Esophagus squamous epithelium (tissue), 5 donors: ENCODE results near the gene PGBD5. TPM values are rescaled to one million over a fixed set of nuclear protein-coding genes. Genes with fewer than 3 reads are reported as not detected.
"Not testable (repeated sequence)": the region's sequence is repeated elsewhere in the genome, so short reads cannot be mapped to it uniquely, and the experiment has no call there.

Source experiments
- DNase-seq: peaks from one replicate; lab custom pipeline; 2025; lab: John Stamatoyannopoulos, UW
- H3K27ac ChIP-seq, 4 donors: fragments of 200-600 bp; sonication (generic); one replicate each; pipeline ENCODE4 v1.5.1; 2016 to 2019; ENCODE audit warnings: mild to moderate bottlenecking in 1 of 4
- H3K27me3 ChIP-seq, 4 donors: fragments of 200-600 bp; sonication (generic); 1 replicate in 3 of 4; 2 replicates in 1 of 4; pipeline versions ENCODE4 v1.5.1 to v1.6.0; 2017 to 2021; ENCODE audit warnings: antibody characterized with exemption in 1 of 4
- H3K36me3 ChIP-seq, 3 donors: fragments of 200-600 bp; sonication (generic); one replicate each; pipeline ENCODE4 v1.5.1; 2016 to 2019
- H3K4me1 ChIP-seq, 3 donors: fragments of 200-600 bp; sonication (generic); one replicate each; pipeline ENCODE4 v1.5.1; 2017 to 2019
- H3K4me3 ChIP-seq, 4 donors: fragments of 200-600 bp; sonication (generic); 1 replicate in 3 of 4; 2 replicates in 1 of 4; pipeline ENCODE4 v1.5.1; 2016 to 2019; ENCODE audit warnings: mild to moderate bottlenecking in 2 of 4, moderate library complexity in 1 of 4
- H3K9me3 ChIP-seq, 3 donors: fragments of 200-600 bp; sonication (generic); one replicate each; pipeline ENCODE4 v1.5.1; 2016 to 2019
- CTCF ChIP-seq, 6 experiments: fragments of 450-650 bp in 4 of 6; fragments of 200-600 bp in 2 of 6; sonication (generic) in 2 of 6; IDR thresholded peaks; one replicate each; pipeline ENCODE4 v1.5.1; 2016 to 2019; ENCODE audit warnings: antibody characterized with exemption in 6 of 6, mild to moderate bottlenecking in 4 of 6, moderate library complexity in 4 of 6
- POLR2A ChIP-seq, 4 donors: fragments of 450-650 bp; IDR thresholded peaks; one replicate each; pipeline ENCODE4 v1.6.1; 2017; ENCODE audit warnings: antibody characterized with exemption in 4 of 4, mild to moderate bottlenecking in 4 of 4, moderate library complexity in 3 of 4
- WGBS, 2 donors: methylation state at CpG; one replicate each; pipeline ENCODE4 v1.1.5; 2018; 5-methylcytosine and 5-hydroxymethylcytosine counted together
- intact Hi-C: fragments of 100-400 bp; cut with DNase I; formaldehyde crosslinking; loops from one replicate; pipeline ENCODE4 v1.15.0; 2022
- total RNA-seq, 4 donors: library from RNA; depleted of rRNA; stranded (reverse); fragments of >200 nt; gene quantifications; one replicate each; pipeline ENCODE4 v1.1.0, GENCODE V29; 2016
- donor health status: DM: yes; HTN: yes; CAD: no.

The PGBD5 gene
- total RNA-seq, 4 donors from 2014 or later, result under 0.01 to 6.1 (median 3.0) TPM

- intact Hi-C loops, result no loop called here
- Histone ChIP-seq H3K27ac (no peak overlapping the region), H3K36me3 (no peaks in the 10 kb centered on the region), H3K4me3 (no peak overlapping the region), H3K27me3 (peaks cover 0 to 48% (median 0%) of the 10 kb centered on the region in 4 donors), H3K9me3 (no peaks in the 10 kb centered on the region), H3K4me1 (no peaks in the 10 kb centered on the region)
- DNase-seq, result no peak
- 72 to 89% methylated on average over 4 of the region's 4 CpGs for WGBS, 2 donors
- TF ChIP-seq CTCF (IDR thresholded peaks at IDR 0.05), result no peak
- TF ChIP-seq POLR2A (IDR thresholded peaks at IDR 0.05), result no peak
Measured at GRCh38 chr1:230414694-230415093, 11.4 kb downstream of the PGBD5 start.

GRCh38 chr1:230414102-230414501, 12.0 kb downstream of the PGBD5 start:
- intact Hi-C loops, result no loop called here
- no peak overlapping the region for H3K27ac ChIP-seq

GRCh38 chr1:230413061-230413460, 13.1 kb downstream of the PGBD5 start:
- Histone ChIP-seq H3K27me3 (peaks cover 0 to 33% (median 0%) of the 10 kb centered on the region in 4 donors), H3K4me3 (no peak overlapping the region), H3K36me3 (no peaks in the 10 kb centered on the region), H3K4me1 (no peaks in the 10 kb centered on the region), H3K9me3 (no peaks in the 10 kb centered on the region), H3K27ac (no peak overlapping the region)
- DNase-seq, result no peak
- TF ChIP-seq CTCF (IDR thresholded peaks at IDR 0.05) (no peak), POLR2A (IDR thresholded peaks at IDR 0.05) (no peak)
- intact Hi-C loops, result no loop called here
- 82 to 87% methylated on average over 5 to 6 of the region's 6 CpGs for WGBS, 2 donors

More at GRCh38 chr1:230414102-230414501, 12.0 kb downstream of the PGBD5 start:
- no peak for DNase-seq
- no peaks in the 10 kb centered on the region for H3K4me1 ChIP-seq
- H3K27me3 ChIP-seq, result peaks cover 0 to 42% (median 0%) of the 10 kb centered on the region in 4 donors
- TF ChIP-seq POLR2A (IDR thresholded peaks at IDR 0.05) (no peak), CTCF (IDR thresholded peaks at IDR 0.05) (no peak)
- WGBS, 2 donors, result 94 to 96% methylated on average over 4 of the region's 4 CpGs
- no peaks in the 10 kb centered on the region for H3K36me3 ChIP-seq
- no peak overlapping the region for H3K4me3 ChIP-seq
- H3K9me3 ChIP-seq, result no peaks in the 10 kb centered on the region

GRCh38 chr1:230408971-230409370, 17.2 kb downstream of the PGBD5 start:
- no peak for DNase-seq
- Histone ChIP-seq H3K27ac (no peak overlapping the region), H3K4me3 (no peak overlapping the region), H3K4me1 (no peaks in the 10 kb centered on the region), H3K9me3 (no peaks in the 10 kb centered on the region), H3K36me3 (no peaks in the 10 kb centered on the region), H3K27me3 (peaks cover 0 to 4% (median 0%) of the 10 kb centered on the region in 4 donors)
- no peak for TF ChIP-seq POLR2A (IDR thresholded peaks at IDR 0.05)
- TF ChIP-seq CTCF (IDR thresholded peaks at IDR 0.05), result no peak
- intact Hi-C loops, result no loop called here
- WGBS, 2 donors, result 41 to 47% methylated on average over 2 of the region's 2 CpGs

- TF ChIP-seq CTCF (IDR thresholded peaks at IDR 0.05) (no peak), POLR2A (IDR thresholded peaks at IDR 0.05) (no peak)
- H3K27me3 ChIP-seq, result no peaks in the 10 kb centered on the region
- H3K36me3 ChIP-seq, result no peaks in the 10 kb centered on the region
- no peak overlapping the region for H3K4me3 ChIP-seq
- intact Hi-C loops, result no loop called here
- H3K9me3 ChIP-seq, result no peaks in the 10 kb centered on the region
- DNase-seq, result no peak
- no peaks in the 10 kb centered on the region for H3K4me1 ChIP-seq
- 71 to 79% methylated on average over 2 of the region's 2 CpGs for WGBS, 2 donors
- no peak overlapping the region for H3K27ac ChIP-seq
Measured at GRCh38 chr1:230407351-230407750, 18.8 kb downstream of the PGBD5 start.

GRCh38 chr1:230406727-230407126, 19.4 kb downstream of the PGBD5 start:
- 85 to 89% methylated on average over 10 of the region's 11 CpGs for WGBS, 2 donors
- H3K9me3 ChIP-seq, H3K27me3 ChIP-seq, H3K4me1 ChIP-seq, H3K4me3 ChIP-seq, H3K36me3 ChIP-seq, DNase-seq, intact Hi-C loops, H3K27ac ChIP-seq: not testable (repeated sequence)
